LNCAP (cell line): ENCODE results near the gene CLEC18B.

Experiments
- CTCF ChIP-seq: fragments of 450-650 bp; IDR thresholded peaks from 2 replicates; pipeline ENCODE4 v1.5.1; 2017; ENCODE audit warnings: mild to moderate bottlenecking

Gene CLEC18B

DNA sequence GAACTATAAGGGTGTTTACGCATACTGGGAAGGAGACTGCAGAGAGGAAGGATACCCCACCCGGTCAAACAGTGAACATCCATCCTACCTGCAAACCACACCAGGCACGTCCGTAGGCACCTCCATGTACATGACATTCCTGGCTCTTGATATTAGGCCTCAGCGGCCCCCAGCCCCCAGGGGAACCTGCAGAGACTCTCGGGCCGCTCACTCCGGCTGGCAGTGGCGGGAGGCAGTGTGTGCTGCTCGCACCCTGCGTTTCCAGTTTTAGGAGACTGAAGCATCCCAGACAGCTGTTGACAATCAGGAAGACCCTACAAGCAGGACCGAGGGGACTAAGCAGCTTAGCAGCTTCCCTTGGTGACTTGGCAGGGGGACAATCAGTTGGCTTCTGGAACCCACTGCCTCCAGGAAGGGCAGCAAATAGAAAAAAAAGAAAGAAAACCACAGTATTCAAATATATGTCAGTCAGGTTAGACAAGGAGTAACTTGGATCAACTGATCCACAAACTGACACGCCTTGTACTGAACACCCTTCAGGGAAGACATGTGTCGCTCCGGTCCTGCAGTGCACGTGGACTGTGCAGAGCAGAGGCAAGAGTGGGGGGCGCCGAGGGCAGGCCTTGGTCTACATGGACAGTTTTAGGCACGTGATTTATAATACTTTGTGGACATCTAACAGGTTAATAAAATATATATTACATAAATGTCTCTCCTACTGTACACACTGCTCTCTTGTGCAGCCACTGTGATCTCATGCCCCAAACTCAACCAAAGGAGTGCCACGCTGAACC, 29.9 kb upstream of the CLEC18B start:
- TF ChIP-seq CTCF, result no peak

- no peak for TF ChIP-seq CTCF
Observed at GRCh38 chr16:74450236-74450635, 29.0 kb upstream of the CLEC18B start.

DNA sequence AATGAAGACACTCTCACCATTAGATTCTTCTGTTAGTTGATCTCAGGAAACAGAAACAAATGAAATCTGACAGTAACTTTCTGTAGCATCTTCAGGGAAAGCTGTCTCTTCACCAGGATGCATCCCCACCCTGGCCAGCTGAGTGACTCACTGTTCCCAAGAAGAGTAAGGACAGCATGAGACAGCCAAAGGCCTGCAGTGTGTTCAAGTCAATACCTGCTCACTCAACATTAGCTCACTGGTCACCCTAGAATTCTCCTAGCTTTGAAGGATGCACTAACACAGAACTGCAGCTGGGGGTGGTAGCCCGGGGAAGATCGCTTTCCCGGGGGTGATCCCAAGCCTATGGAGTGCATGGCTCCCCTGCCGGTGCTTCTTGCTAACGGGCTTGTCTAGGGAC, 28.2 kb upstream of the CLEC18B start:
- no peak for TF ChIP-seq CTCF

DNA sequence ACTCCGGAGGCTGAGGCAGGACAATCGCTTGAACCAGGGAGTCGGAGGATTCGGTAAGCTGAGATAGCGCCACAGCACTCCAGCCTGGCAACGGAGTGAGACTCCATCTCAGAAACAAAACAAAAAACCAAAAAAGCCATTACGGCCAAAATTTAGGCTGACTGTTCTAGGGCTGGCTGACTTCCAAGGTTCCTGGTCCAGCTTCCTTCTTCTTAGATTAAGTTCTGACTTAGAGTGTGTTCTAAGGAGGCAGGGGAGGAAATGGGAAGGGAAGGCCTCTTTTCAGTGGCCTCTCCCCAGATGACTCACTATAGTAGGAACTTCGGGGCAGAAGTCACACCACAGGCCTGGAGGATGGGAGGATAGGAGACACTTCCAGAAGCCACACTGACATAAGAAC, 27.7 kb upstream of the CLEC18B start:
- no peak for TF ChIP-seq CTCF

GRCh38 chr16:74447578-74447977, 26.3 kb upstream of the CLEC18B start:
- TF ChIP-seq CTCF, result no peak

DNA sequence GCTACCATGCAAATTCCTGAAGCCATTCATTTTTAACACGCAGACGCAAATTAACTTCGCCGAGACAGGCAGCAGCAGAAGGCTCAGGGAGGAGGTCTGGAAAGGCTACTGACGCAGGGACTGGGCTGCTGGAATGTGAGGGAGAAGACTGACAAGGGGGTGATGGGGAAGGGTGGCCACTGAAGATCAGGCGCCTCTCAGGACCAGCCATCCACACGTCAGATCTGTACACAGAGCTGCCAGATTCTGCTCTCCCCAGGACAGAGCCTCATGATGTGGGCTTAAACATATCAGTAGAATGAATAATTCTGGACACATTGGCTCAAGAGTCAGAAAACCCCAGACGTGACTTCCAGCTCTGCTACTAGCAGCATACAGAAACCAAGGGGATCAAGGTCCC, 25.6 kb upstream of the CLEC18B start:
- no peak for TF ChIP-seq CTCF

DNA sequence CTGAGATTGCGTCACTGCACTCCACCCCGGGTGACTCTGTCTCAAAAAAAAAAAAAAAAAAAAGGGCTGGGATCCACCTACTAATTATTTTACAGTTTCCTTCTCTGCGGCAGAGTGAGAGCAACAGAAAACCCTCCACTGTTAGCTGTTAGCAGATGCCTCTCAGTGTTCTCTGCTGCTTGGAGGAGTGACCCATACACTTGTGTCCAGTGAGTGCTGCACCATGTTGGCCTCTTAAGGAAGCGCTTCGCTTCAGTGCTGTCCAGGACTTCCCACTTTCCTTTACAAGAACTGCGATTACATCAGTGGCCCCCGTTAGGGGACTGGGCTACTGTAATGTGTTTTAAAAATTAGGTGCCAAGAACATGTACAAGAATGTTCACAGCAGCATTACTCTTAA, 18.4 kb upstream of the CLEC18B start:
- no peak for TF ChIP-seq CTCF
